ENCODE results near the gene PSMB5. TPM values are rescaled to one million over a fixed set of nuclear protein-coding genes. Genes with fewer than 3 reads are reported as not detected.

Gene PSMB5
- total and polyA plus RNA-seq, 2 of the 13 experiments (the other 11 are each of a cell fraction or from before 2014, with no cell fraction given) = 705 to 871 TPM

DNA sequence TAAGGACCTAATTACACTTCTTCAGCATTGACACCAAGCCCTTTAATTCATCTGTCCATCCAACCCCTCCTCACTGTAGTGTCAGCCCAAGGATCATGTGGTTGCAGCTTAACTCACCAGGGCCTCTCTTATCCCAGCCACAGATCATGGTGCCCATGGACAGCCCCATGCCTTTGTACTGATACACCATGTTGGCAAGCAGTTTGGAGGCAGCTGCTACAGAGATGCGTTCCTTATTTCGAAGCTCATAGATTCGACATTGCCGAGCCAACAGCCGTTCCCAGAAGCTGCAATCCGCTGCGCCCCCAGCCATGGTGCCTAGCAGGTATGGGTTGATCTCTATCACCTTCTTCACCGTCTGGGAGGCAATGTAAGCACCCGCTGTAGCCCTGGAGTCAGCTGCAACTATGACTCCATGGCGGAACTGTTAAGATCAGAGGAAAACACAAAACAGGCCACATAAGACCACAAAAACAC is 1.4 kb downstream of the PSMB5 start (continued):
- TF ChIP-seq, protein P1, sequence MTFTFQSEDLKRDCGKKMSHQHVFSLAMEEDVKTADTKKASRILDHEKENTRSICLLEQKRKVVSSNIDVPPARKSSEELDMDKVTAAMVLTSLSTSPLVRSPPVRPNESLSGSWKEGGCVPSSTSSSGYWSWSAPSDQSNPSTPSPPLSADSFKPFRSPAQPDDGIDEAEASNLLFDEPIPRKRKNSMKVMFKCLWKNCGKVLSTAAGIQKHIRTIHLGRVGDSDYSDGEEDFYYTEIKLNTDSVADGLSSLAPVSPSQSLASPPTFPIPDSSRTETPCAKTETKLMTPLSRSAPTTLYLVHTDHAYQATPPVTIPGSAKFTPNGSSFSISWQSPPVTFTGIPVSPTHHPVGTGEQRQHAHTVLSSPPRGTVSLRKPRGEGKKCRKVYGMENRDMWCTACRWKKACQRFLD (CRISPR knock-in tag; IDR thresholded peaks at IDR 0.05; ENCODE audit: borderline replicate concordance) = peak; percentile 11; the same call in 1 of the 2 replicates
- peak; percentile 7 for TF ChIP-seq TEAD3 (CRISPR knock-in tag; optimal IDR thresholded peaks at IDR 0.05; ENCODE audit: borderline replicate concordance)
- TF ChIP-seq, protein P2, sequence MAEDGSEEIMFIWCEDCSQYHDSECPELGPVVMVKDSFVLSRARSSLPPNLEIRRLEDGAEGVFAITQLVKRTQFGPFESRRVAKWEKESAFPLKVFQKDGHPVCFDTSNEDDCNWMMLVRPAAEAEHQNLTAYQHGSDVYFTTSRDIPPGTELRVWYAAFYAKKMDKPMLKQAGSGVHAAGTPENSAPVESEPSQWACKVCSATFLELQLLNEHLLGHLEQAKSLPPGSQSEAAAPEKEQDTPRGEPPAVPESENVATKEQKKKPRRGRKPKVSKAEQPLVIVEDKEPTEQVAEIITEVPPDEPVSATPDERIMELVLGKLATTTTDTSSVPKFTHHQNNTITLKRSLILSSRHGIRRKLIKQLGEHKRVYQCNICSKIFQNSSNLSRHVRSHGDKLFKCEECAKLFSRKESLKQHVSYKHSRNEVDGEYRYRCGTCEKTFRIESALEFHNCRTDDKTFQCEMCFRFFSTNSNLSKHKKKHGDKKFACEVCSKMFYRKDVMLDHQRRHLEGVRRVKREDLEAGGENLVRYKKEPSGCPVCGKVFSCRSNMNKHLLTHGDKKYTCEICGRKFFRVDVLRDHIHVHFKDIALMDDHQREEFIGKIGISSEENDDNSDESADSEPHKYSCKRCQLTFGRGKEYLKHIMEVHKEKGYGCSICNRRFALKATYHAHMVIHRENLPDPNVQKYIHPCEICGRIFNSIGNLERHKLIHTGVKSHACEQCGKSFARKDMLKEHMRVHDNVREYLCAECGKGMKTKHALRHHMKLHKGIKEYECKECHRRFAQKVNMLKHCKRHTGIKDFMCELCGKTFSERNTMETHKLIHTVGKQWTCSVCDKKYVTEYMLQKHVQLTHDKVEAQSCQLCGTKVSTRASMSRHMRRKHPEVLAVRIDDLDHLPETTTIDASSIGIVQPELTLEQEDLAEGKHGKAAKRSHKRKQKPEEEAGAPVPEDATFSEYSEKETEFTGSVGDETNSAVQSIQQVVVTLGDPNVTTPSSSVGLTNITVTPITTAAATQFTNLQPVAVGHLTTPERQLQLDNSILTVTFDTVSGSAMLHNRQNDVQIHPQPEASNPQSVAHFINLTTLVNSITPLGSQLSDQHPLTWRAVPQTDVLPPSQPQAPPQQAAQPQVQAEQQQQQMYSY (CRISPR knock-in tag; IDR thresholded peaks at IDR 0.05) = no peak
- TF ChIP-seq ZNF343 (CRISPR knock-in tag; IDR thresholded peaks at IDR 0.05) = 0 out of 2 replicates have a peak, but pooled peaks have one; percentile 19
- TF ChIP-seq, protein P3, sequence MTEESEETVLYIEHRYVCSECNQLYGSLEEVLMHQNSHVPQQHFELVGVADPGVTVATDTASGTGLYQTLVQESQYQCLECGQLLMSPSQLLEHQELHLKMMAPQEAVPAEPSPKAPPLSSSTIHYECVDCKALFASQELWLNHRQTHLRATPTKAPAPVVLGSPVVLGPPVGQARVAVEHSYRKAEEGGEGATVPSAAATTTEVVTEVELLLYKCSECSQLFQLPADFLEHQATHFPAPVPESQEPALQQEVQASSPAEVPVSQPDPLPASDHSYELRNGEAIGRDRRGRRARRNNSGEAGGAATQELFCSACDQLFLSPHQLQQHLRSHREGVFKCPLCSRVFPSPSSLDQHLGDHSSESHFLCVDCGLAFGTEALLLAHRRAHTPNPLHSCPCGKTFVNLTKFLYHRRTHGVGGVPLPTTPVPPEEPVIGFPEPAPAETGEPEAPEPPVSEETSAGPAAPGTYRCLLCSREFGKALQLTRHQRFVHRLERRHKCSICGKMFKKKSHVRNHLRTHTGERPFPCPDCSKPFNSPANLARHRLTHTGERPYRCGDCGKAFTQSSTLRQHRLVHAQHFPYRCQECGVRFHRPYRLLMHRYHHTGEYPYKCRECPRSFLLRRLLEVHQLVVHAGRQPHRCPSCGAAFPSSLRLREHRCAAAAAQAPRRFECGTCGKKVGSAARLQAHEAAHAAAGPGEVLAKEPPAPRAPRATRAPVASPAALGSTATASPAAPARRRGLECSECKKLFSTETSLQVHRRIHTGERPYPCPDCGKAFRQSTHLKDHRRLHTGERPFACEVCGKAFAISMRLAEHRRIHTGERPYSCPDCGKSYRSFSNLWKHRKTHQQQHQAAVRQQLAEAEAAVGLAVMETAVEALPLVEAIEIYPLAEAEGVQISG (CRISPR knock-in tag; IDR thresholded peaks at IDR 0.05) = 0 out of 2 replicates have a peak, but pooled peaks have one; percentile 18
- no peak for TF ChIP-seq ZNF549 (CRISPR knock-in tag; IDR thresholded peaks at IDR 0.05)
- TF ChIP-seq, protein P4, sequence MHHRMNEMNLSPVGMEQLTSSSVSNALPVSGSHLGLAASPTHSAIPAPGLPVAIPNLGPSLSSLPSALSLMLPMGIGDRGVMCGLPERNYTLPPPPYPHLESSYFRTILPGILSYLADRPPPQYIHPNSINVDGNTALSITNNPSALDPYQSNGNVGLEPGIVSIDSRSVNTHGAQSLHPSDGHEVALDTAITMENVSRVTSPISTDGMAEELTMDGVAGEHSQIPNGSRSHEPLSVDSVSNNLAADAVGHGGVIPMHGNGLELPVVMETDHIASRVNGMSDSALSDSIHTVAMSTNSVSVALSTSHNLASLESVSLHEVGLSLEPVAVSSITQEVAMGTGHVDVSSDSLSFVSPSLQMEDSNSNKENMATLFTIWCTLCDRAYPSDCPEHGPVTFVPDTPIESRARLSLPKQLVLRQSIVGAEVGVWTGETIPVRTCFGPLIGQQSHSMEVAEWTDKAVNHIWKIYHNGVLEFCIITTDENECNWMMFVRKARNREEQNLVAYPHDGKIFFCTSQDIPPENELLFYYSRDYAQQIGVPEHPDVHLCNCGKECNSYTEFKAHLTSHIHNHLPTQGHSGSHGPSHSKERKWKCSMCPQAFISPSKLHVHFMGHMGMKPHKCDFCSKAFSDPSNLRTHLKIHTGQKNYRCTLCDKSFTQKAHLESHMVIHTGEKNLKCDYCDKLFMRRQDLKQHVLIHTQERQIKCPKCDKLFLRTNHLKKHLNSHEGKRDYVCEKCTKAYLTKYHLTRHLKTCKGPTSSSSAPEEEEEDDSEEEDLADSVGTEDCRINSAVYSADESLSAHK (CRISPR knock-in tag; IDR thresholded peaks at IDR 0.05; ENCODE audit: borderline replicate concordance) = 0 out of 2 replicates have a peak, but pooled peaks have one; percentile 77
- peak; percentile 41; the same call in 1 of the 2 replicates for TF ChIP-seq MIER2 (CRISPR knock-in tag; IDR thresholded peaks at IDR 0.05)
- 0 out of 2 replicates have a peak, but pooled peaks have one; percentile 17 for TF ChIP-seq ZNF296 (CRISPR knock-in tag; conservative IDR thresholded peaks at IDR 0.05)
- TF ChIP-seq, protein P5, sequence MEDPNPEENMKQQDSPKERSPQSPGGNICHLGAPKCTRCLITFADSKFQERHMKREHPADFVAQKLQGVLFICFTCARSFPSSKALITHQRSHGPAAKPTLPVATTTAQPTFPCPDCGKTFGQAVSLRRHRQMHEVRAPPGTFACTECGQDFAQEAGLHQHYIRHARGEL (CRISPR knock-in tag; IDR thresholded peaks at IDR 0.05) = no peak
- no peak for TF ChIP-seq RARG (CRISPR knock-in tag; IDR thresholded peaks at IDR 0.05; ENCODE audit: low read depth)
- no peak for TF ChIP-seq ZNF598 (CRISPR knock-in tag; IDR thresholded peaks at IDR 0.05; ENCODE audit: borderline replicate concordance)
- TF ChIP-seq SOX13 (IDR thresholded peaks at IDR 0.05) = no peak
- TF ChIP-seq SOX13 (CRISPR knock-in tag; conservative IDR thresholded peaks at IDR 0.05 in 1 of 2, IDR thresholded peaks at IDR 0.05 in 1 of 2) = 0 out of 4 replicates have a peak, but pooled peaks of 1 of the 2 experiments have one; percentile 7
- no peak for TF ChIP-seq CBX1 (IDR thresholded peaks at IDR 0.05; ENCODE audit: low read depth)
- TF ChIP-seq PRPF4 (IDR thresholded peaks at IDR 0.05; ENCODE audit: low read depth, low read length, poor library complexity, severe bottlenecking) = peak; percentile 92
- peak; percentile 52; the same call in 1 of the 2 replicates for TF ChIP-seq ZNF614 (CRISPR knock-in tag; IDR thresholded peaks at IDR 0.05; ENCODE audit: borderline replicate concordance)
- no peak for TF ChIP-seq NFKBIZ (CRISPR knock-in tag; IDR thresholded peaks at IDR 0.05)
- 0 out of 2 replicates have a peak, but pooled peaks have one; percentile 4 for TF ChIP-seq ZBTB21 (CRISPR knock-in tag; IDR thresholded peaks at IDR 0.05)
